T-helper 22 cell (primary cell): ENCODE measurements around the gene PNPLA8.
"Not testable (repeated sequence)": the region's sequence is repeated elsewhere in the genome, so short reads cannot be mapped to it uniquely, and the experiment has no call there.

ENCODE experiments used
- DNase-seq: peaks from one replicate; pipeline ENCODE4 v3.0.0-alpha.2; 2020; ENCODE audit warnings: low read depth

PNPLA8 gene

GRCh38 chr7:108467391-108467790 is 58.5 kb downstream of the PNPLA8 start:
- DNase-seq: no peak

GRCh38 chr7:108466322-108466721 is 59.6 kb downstream of the PNPLA8 start:
- not testable (repeated sequence) for DNase-seq

- no peak for DNase-seq
These were observed 61.2 kb downstream of the PNPLA8 start for GRCh38 chr7:108464743-108465142.

- DNase-seq: no peak
These were observed 62.3 kb downstream of the PNPLA8 start for GRCh38 chr7:108463613-108464012.

GRCh38 chr7:108461840-108462239 is 64.1 kb downstream of the PNPLA8 start:
- no peak for DNase-seq

GRCh38 chr7:108460964-108461363 is 65.0 kb downstream of the PNPLA8 start:
- DNase-seq: no peak

GRCh38 chr7:108459922-108460551 is 65.9 kb downstream of the PNPLA8 start:
- DNase-seq: no peak

GRCh38 chr7:108457871-108458270 is 68.1 kb downstream of the PNPLA8 start:
- no peak for DNase-seq

- DNase-seq: no peak
These were observed 68.9 kb downstream of the PNPLA8 start for GRCh38 chr7:108456845-108457540.

- no peak for DNase-seq
These were observed 69.8 kb downstream of the PNPLA8 start, which contains the start of gene NRCAM for GRCh38 chr7:108455998-108456677. NRCAM (minus strand) TSS chr7:108456436; CDS start chr7:108240064, 216,372 bp downstream.

- DNase-seq: no peak
These were observed 70.4 kb downstream of the PNPLA8 start for GRCh38 chr7:108455551-108455997.

- DNase-seq: no peak
These were observed 71.0 kb downstream of the PNPLA8 start for GRCh38 chr7:108454674-108455550.

- no peak for DNase-seq
These were observed 71.6 kb downstream of the PNPLA8 start for GRCh38 chr7:108454317-108454673.

GRCh38 chr7:108453320-108453719 is 72.6 kb downstream of the PNPLA8 start:
- no peak for DNase-seq

- no peak for DNase-seq
These were observed 73.2 kb downstream of the PNPLA8 start for GRCh38 chr7:108452707-108453106.

GRCh38 chr7:108451296-108451848 is 74.6 kb downstream of the PNPLA8 start:
- no peak for DNase-seq

GRCh38 chr7:108450160-108450559 is 75.8 kb downstream of the PNPLA8 start:
- no peak for DNase-seq

GRCh38 chr7:108449521-108449920 is 76.4 kb downstream of the PNPLA8 start:
- no peak for DNase-seq

- no peak for DNase-seq
These were observed 77.1 kb downstream of the PNPLA8 start for GRCh38 chr7:108448584-108449505.

GRCh38 chr7:108442039-108442568 is 83.8 kb downstream of the PNPLA8 start:
- no peak for DNase-seq
